ENCODE results near the gene TAC3.

Gene TAC3

GRCh38 chr12:57046947-57047890 is 30.9 kb upstream of the TAC3 start:
- no peak for TF ChIP-seq REST (IDR thresholded peaks at IDR 0.05; ENCODE audit: low read depth)

GRCh38 chr12:57046086-57046791 is 29.9 kb upstream of the TAC3 start:
- TF ChIP-seq TAF1 (IDR thresholded peaks at IDR 0.05; ENCODE audit: low read depth), result no peak
- no peak for TF ChIP-seq RAD21 (IDR thresholded peaks at IDR 0.05; ENCODE audit: low read depth)
- no peak for TF ChIP-seq FOXM1 (IDR thresholded peaks at IDR 0.05; ENCODE audit: borderline replicate concordance, low read depth)

- TF ChIP-seq FOXM1 (IDR thresholded peaks at IDR 0.05; ENCODE audit: borderline replicate concordance, low read depth), result no peak
- TF ChIP-seq USF1 (IDR thresholded peaks at IDR 0.05), result no peak
- no peak for TF ChIP-seq TAF1 (IDR thresholded peaks at IDR 0.05; ENCODE audit: low read depth)
- no peak for TF ChIP-seq NFIC (IDR thresholded peaks at IDR 0.05)
- no peak for TF ChIP-seq YY1 (IDR thresholded peaks at IDR 0.05; ENCODE audit: low read depth)
Observed at GRCh38 chr12:57044889-57045288, 28.6 kb upstream of the TAC3 start.

- no peak for TF ChIP-seq NFIC (IDR thresholded peaks at IDR 0.05)
- no peak for TF ChIP-seq ZBTB7A (IDR thresholded peaks at IDR 0.05; ENCODE audit: low read depth)
- no peak for TF ChIP-seq FOXM1 (IDR thresholded peaks at IDR 0.05; ENCODE audit: borderline replicate concordance, low read depth)
- TF ChIP-seq RAD21 (IDR thresholded peaks at IDR 0.05; ENCODE audit: low read depth), result no peak
- no peak for TF ChIP-seq MAX (IDR thresholded peaks at IDR 0.05)
- TF ChIP-seq TAF1 (IDR thresholded peaks at IDR 0.05; ENCODE audit: low read depth), result no peak
- no peak for TF ChIP-seq YY1 (IDR thresholded peaks at IDR 0.05; ENCODE audit: low read depth)
- no peak for TF ChIP-seq EP300 (IDR thresholded peaks at IDR 0.05; ENCODE audit: borderline replicate concordance)
- TF ChIP-seq USF1 (IDR thresholded peaks at IDR 0.05), result no peak
Observed at GRCh38 chr12:57044468-57044867, 28.1 kb upstream of the TAC3 start.

- TF ChIP-seq CEBPB (IDR thresholded peaks at IDR 0.05) (no peak), EGR1 (IDR thresholded peaks at IDR 0.05) (no peak), USF1 (IDR thresholded peaks at IDR 0.05) (no peak), REST (IDR thresholded peaks at IDR 0.05; ENCODE audit: low read depth) (no peak), CREB1 (IDR thresholded peaks at IDR 0.05; ENCODE audit: low read depth) (no peak), FOXM1 (IDR thresholded peaks at IDR 0.05; ENCODE audit: borderline replicate concordance, low read depth) (no peak), TCF12 (IDR thresholded peaks at IDR 0.05; ENCODE audit: low read depth) (no peak), RAD21 (IDR thresholded peaks at IDR 0.05; ENCODE audit: low read depth) (no peak), TAF1 (IDR thresholded peaks at IDR 0.05; ENCODE audit: low read depth) (no peak), YY1 (IDR thresholded peaks at IDR 0.05; ENCODE audit: low read depth) (no peak), ZBTB7A (IDR thresholded peaks at IDR 0.05; ENCODE audit: low read depth) (no peak), NFIC (IDR thresholded peaks at IDR 0.05) (no peak), MAX (IDR thresholded peaks at IDR 0.05) (no peak), EP300 (IDR thresholded peaks at IDR 0.05; ENCODE audit: borderline replicate concordance) (no peak), TEAD4 (IDR thresholded peaks at IDR 0.05) (no peak)
Observed at GRCh38 chr12:57042695-57043094, 26.4 kb upstream of the TAC3 start.

Measured in Ishikawa (cell line).